Epithelial cell of prostate (primary cell): ENCODE data around the gene WDR7.

Experiments
- DNase-seq: peaks from one replicate; pipeline ENCODE4 v3.0.0-alpha.2; 2011; ENCODE audit warnings: low read depth, low spot score
- H3K27ac ChIP-seq: fragments of 450-650 bp; 2 replicates; pipeline ENCODE4 v1.5.1; 2017; ENCODE audit warnings: mild to moderate bottlenecking

The WDR7 gene

GRCh38 chr18:56650944-56651770 lies at the start of gene WDR7:
TSS of gene WDR7 (plus strand) at chr18:56651359. CDS start at chr18:56672516, 21,157 bp downstream.
- DNase-seq = peak; percentile 95
- peak within 1 kb of the TSS; percentile 73 for H3K27ac ChIP-seq

GRCh38 chr18:56606618-56607017 lies 44.5 kb upstream of the WDR7 start:
- DNase-seq = no peak
- no peak overlapping the region for H3K27ac ChIP-seq

- no peak overlapping the region for H3K27ac ChIP-seq
- DNase-seq = no peak
These were observed 35.2 kb upstream of the WDR7 start for GRCh38 chr18:56615738-56616520.

DNA sequence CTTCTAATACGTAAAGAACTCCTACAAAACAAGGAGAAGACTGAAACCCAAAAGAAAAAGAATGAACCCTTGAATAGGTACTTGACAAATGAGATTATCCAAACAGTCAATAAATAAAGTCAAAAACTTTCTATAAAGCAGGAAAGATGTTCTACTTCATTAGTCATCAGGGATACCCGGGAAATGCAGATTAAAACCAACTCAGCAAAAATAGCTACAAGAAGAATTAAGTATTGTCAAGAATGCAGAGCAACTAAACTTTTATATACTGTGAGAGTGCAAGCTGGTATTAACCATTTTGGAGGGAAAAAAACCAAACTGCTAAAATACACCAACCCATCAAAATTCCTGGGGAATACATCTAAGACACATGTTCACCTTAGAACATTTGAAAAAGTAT lies 23.2 kb upstream of the WDR7 start:
- H3K27ac ChIP-seq = no peak overlapping the region
- DNase-seq = no peak

GRCh38 chr18:56632070-56633022 lies 18.8 kb upstream of the WDR7 start:
- H3K27ac ChIP-seq = no peak overlapping the region

GRCh38 chr18:56635007-56635406 lies 16.2 kb upstream of the WDR7 start:
- DNase-seq = no peak
- no peak overlapping the region for H3K27ac ChIP-seq

More at GRCh38 chr18:56632070-56633022, 18.8 kb upstream of the WDR7 start:
- no peak for DNase-seq

- peak overlapping the region; percentile 87 for H3K27ac ChIP-seq
- no peak for DNase-seq
These were observed 14.0 kb upstream of the WDR7 start for GRCh38 chr18:56637176-56637575.

DNA sequence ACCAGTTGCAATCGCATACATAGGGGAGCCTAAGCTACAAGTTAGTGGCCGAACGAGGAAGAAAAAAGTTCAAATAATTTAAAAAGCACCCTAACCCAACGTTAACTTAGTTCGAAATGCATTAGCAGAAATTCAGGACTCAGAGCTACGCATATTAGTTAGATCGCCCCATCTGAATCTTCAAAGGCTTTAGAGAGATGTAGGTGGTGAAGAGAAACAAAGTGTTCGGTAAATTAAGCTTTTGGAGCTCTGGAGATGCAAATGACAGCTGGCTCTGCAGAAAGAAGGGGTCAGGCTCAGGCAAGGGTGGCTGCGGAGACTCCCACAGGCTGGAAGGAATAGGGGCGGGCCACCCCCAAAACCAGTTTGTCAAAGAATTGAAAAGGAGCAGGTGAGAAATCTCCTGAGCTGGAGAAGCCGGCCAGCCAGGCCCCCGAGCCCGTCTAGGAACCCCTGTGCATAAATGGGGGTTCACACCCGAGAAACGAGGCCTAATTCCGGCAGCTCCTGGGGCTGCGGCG lies 13.4 kb upstream of the WDR7 start:
- DNase-seq = no peak
- peak overlapping the region; percentile 87 for H3K27ac ChIP-seq

DNA sequence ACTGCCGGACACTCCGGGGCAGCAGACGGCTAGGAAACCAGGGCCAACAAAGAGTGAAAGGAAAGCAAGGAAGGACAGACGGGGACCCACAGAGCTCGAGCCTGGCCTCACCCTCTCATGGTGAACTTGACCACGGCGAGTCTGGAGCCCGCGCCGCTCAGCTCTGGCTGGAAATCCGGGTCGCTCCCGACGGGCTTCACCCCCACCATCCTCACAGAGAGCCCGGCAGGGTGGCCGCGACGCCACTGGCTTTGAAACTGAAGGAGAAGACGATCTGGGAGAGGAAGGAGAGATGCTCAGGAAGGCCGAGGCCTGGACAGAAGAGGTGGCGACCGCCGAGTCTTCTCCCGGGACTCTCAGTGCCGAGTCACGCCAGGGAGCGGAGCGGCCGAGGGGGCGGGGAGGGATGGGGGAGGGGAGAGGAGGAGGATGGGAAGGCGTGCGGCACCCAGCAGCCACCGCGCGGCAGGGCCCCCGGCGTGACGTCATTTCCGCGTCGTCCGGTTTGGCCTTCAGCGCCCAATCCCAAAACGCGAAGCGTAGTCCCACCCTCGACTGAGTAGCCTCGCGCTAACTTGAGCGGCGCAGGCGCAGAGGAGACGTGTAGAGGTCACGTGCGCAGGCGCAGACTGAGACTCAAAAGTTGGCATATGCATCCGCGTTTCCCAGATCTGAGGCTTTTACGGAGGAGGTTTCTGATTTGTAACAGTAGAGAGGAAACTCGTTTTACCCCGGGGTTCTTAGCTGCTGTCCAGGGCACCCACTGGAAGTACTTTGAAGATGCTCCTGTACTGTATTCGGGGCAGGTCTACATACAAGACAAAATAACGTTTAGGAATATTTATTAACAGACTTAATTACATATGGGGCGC lies 12.7 kb upstream of the WDR7 start, which contains the start of gene TXNL1:
Gene TXNL1 (minus strand): TSS at position 361 of the 872 bp plus-strand sequence. CDS start 152 bp downstream, at position 209.
- peak within 1 kb of the TSS; percentile 87 for H3K27ac ChIP-seq
- peak; percentile 88 for DNase-seq

GRCh38 chr18:56639104-56639381 lies 12.1 kb upstream of the WDR7 start:
- no peak for DNase-seq
- peak overlapping the region; percentile 87 for H3K27ac ChIP-seq

DNA sequence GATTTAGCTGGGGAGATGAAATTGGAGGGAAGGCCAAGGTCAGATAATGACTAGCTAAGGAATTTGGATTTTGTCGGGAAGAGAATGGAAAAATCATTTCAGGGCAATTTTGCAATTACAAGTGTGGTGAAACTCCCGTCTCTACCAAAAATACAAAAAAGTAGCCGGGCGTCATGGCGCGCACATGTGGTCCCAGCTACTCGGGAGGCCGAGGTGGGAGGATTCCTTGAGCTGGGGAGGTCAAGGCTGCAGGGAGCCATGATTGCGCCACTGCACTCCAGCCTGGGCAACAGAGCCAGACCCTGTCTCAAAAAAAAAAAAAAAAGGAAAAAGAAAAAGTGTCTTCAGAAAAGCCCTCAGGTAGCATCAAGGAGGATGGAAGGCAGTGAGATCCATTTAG lies 11.6 kb upstream of the WDR7 start:
- DNase-seq = no peak
- H3K27ac ChIP-seq = peak overlapping the region; percentile 87

GRCh38 chr18:56641714-56642337 lies 9.3 kb upstream of the WDR7 start:
- peak; percentile 52 for DNase-seq
- peak overlapping the region; percentile 74 for H3K27ac ChIP-seq

GRCh38 chr18:56643381-56643780 lies 7.8 kb upstream of the WDR7 start:
- DNase-seq = no peak
- H3K27ac ChIP-seq = no peak overlapping the region

DNA sequence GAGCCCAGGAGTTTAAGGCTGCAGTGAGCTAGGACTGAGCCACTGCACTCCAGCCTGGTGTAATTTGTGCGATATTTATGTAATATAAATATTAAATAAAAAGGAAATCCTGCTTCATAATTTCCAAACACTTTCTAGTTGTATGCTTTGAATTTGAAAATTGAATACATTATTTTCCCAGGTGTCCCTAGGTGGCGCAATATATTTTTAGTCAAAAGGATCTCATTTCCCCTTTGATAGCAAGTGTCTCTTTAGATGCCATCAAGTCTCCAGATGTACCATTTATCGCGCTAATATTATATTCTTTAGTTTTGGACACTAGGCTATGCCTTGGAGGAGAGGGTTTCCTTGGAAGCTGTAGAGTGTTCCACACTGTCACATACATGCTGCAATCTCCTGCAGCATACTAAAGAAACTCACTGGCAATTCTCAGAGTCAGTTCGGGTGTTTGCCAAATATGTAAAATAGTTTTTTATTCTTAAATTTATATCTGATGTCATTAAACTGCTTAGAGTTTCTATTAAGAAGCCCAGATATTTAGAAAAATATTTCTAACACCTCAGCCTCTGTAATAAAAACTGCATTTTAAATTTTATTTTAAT lies 5.6 kb upstream of the WDR7 start:
- H3K27ac ChIP-seq = no peak overlapping the region
- no peak for DNase-seq

GRCh38 chr18:56647071-56647470 lies 4.1 kb upstream of the WDR7 start:
- no peak overlapping the region for H3K27ac ChIP-seq
- no peak for DNase-seq

- no peak overlapping the region for H3K27ac ChIP-seq
- DNase-seq = no peak
These were observed 2.9 kb upstream of the WDR7 start for GRCh38 chr18:56647951-56648893.

DNA sequence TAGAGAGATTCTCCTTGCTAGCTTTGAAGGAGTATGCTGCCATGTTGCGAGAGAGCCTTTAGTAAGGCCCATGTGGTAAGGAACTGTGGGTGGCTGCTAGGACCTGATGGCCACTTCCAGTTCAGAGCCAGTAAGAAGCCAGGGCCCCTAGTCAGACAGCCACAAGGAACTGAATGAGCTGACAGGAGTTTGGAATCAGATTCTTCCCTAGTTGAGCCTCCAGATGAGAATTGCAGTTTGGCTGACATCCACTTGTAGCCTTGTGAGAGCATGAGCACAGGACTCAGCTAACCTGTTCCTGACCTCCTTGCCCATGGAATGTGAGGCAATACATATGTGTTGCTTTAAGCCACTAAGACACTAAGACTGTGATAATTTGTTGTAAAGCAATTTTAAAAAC lies 1.2 kb upstream of the WDR7 start:
- no peak overlapping the region for H3K27ac ChIP-seq
- no peak for DNase-seq
